ENCODE data around the gene CNTN6. TPM values are rescaled to one million over a fixed set of nuclear protein-coding genes. Genes with fewer than 3 reads are reported as not detected.

Gene CNTN6
- total and polyA plus RNA-seq, 2 of the 13 experiments (the other 11 are each of a cell fraction or from before 2014, with no cell fraction given) = not detected

GRCh38 chr3:1423566-1424089, 330.8 kb downstream of the CNTN6 start:
- FAIRE-seq = no peak
- no TSS peak for BruUV-seq (replicated peaks)
- no peak for ATAC-seq
- Histone ChIP-seq H3K79me2 (ENCODE audit: insufficient read depth, low read length) (no peaks in the 10 kb centered on the region), H3K9me3 (ENCODE audit: low read length) (peaks cover 99% of the 10 kb centered on the region), H4K20me1 (ENCODE audit: insufficient read depth, low read length) (no peaks in the 10 kb centered on the region), H3K27me3 (ENCODE audit: control insufficient read depth in 1 of 2, insufficient read depth in 2 of 2, low read length in 2 of 2) (no peaks in the 10 kb centered on the region), H3K4me1 (ENCODE audit: insufficient read depth, low read length) (no peaks in the 10 kb centered on the region), H2AFZ (ENCODE audit: low read length) (no peak overlapping the region), H3K4me3 (replicated peaks in 1 of 3; ENCODE audit: insufficient read depth in 1 of 3, low read depth in 2 of 3, low read length in 3 of 3) (no peak overlapping the region), H3K36me3 (replicated peaks in 1 of 2; ENCODE audit: control insufficient read depth in 1 of 2, insufficient read depth in 2 of 2, low read length in 2 of 2) (no peaks in the 10 kb centered on the region), H3K4me2 (ENCODE audit: low read depth, low read length) (no peak overlapping the region), H3K9ac (ENCODE audit: insufficient read depth, low read depth, low read length) (no peak overlapping the region), H3K27ac (ENCODE audit: extremely low read length, insufficient read depth, low read length) (no peak overlapping the region)
- WGBS (ENCODE audit: low lambda C conversion rate) = 0% methylated on average over 3 of the region's 3 CpGs
- ChIA-PET POLR2A (no interaction called here), CTCF (ENCODE audit: low intra/inter-chr PET ratio, low total read pairs) (no interaction called here)
- intact Hi-C loops (cut with micrococcal nuclease; ENCODE audit: unreplicated experiment) (no loop called here), in situ Hi-C loops (cut with HindIII; ENCODE audit: extremely low pct_ligation_motif_present, low pct_unique_long_range_greater_than_20kb) (no loop called here)
- no peak for DNase-seq (ENCODE audit: low spot score)
- TF ChIP-seq ZFP36L1 (CRISPR knock-in tag; IDR thresholded peaks at IDR 0.05) (no peak), ZNF367 (CRISPR knock-in tag; IDR thresholded peaks at IDR 0.05; ENCODE audit: borderline replicate concordance) (no peak), ZNF30 (CRISPR knock-in tag; IDR thresholded peaks at IDR 0.05) (no peak), ZNF616 (CRISPR knock-in tag; IDR thresholded peaks at IDR 0.05; ENCODE audit: low read depth) (no peak), POGZ (CRISPR knock-in tag; IDR thresholded peaks at IDR 0.05) (no peak), NFIC (IDR thresholded peaks at IDR 0.05; ENCODE audit: low read length) (no peak), ZNF263 (CRISPR knock-in tag; IDR thresholded peaks at IDR 0.05) (no peak), MIXL1 (CRISPR knock-in tag; IDR thresholded peaks at IDR 0.05) (no peak), MBNL3 (CRISPR knock-in tag; conservative IDR thresholded peaks at IDR 0.05) (no peak), DBP (CRISPR knock-in tag; IDR thresholded peaks at IDR 0.05; ENCODE audit: not compliant biosample characterization) (no peak), TFDP2 (CRISPR knock-in tag; IDR thresholded peaks at IDR 0.05) (no peak), ZNF343 (CRISPR knock-in tag; IDR thresholded peaks at IDR 0.05) (no peak), ZBED4 (CRISPR knock-in tag; IDR thresholded peaks at IDR 0.05; ENCODE audit: borderline replicate concordance) (no peak), ZFP82 (CRISPR knock-in tag; IDR thresholded peaks at IDR 0.05; ENCODE audit: borderline replicate concordance) (no peak), ELF4 (CRISPR knock-in tag; IDR thresholded peaks at IDR 0.05; ENCODE audit: borderline replicate concordance) (no peak)
